ENCODE measurements around the gene ZNF474. TPM values are rescaled to one million over a fixed set of nuclear protein-coding genes. Genes with fewer than 3 reads are reported as not detected.

ZNF474 gene
- total RNA-seq, 1 donor from 2014 or later: 0.43 TPM

- TF ChIP-seq CTCF (IDR thresholded peaks at IDR 0.05; ENCODE audit: unreplicated experiment): no peak
- H3K27me3 Mint-ChIP-seq: peaks cover 4% of the 10 kb centered on the region
- no peak overlapping the region for H3K27ac Mint-ChIP-seq
- no peaks in the 10 kb centered on the region for H3K4me1 Mint-ChIP-seq (ENCODE audit: low read depth)
- no peaks in the 10 kb centered on the region for H3K36me3 Mint-ChIP-seq (ENCODE audit: insufficient read depth)
- H3K4me3 Mint-ChIP-seq (ENCODE audit: low read depth): no peak overlapping the region
- DNase-seq (ENCODE audit: low spot score, unreplicated experiment): no peak
- peaks cover 8% of the 10 kb centered on the region for H3K9me3 Mint-ChIP-seq (ENCODE audit: low read depth)
Observed at GRCh38 chr5:122180863-122181548, 51.7 kb downstream of the ZNF474 start.

- H3K36me3 Mint-ChIP-seq (ENCODE audit: insufficient read depth): no peaks in the 10 kb centered on the region
- H3K27ac Mint-ChIP-seq: no peak overlapping the region
Observed at GRCh38 chr5:122181863-122182262, 52.5 kb downstream of the ZNF474 start.

GRCh38 chr5:122182491-122182921 is 53.2 kb downstream of the ZNF474 start:
- Mint-ChIP-seq H3K9me3 (ENCODE audit: low read depth) (peaks cover 8% of the 10 kb centered on the region), H3K27me3 (peaks cover 4% of the 10 kb centered on the region), H3K4me1 (ENCODE audit: low read depth) (no peaks in the 10 kb centered on the region), H3K27ac (no peak overlapping the region), H3K4me3 (ENCODE audit: low read depth) (no peak overlapping the region), H3K36me3 (ENCODE audit: insufficient read depth) (no peaks in the 10 kb centered on the region)
- DNase-seq (ENCODE audit: low spot score, unreplicated experiment): no peak
- no peak for TF ChIP-seq CTCF (IDR thresholded peaks at IDR 0.05; ENCODE audit: unreplicated experiment)

More at GRCh38 chr5:122181863-122182262, 52.5 kb downstream of the ZNF474 start:
- no peak for TF ChIP-seq CTCF (IDR thresholded peaks at IDR 0.05; ENCODE audit: unreplicated experiment)
- Mint-ChIP-seq H3K9me3 (ENCODE audit: low read depth) (peaks cover 8% of the 10 kb centered on the region), H3K4me1 (ENCODE audit: low read depth) (no peaks in the 10 kb centered on the region), H3K4me3 (ENCODE audit: low read depth) (no peak overlapping the region), H3K27me3 (peaks cover 4% of the 10 kb centered on the region)
- DNase-seq (ENCODE audit: low spot score, unreplicated experiment): no peak

GRCh38 chr5:122183098-122183787 is 53.9 kb downstream of the ZNF474 start:
- no peak for DNase-seq (ENCODE audit: low spot score, unreplicated experiment)
- Mint-ChIP-seq H3K4me1 (ENCODE audit: low read depth) (no peaks in the 10 kb centered on the region), H3K27ac (no peak overlapping the region), H3K27me3 (peaks cover 4% of the 10 kb centered on the region), H3K9me3 (ENCODE audit: low read depth) (peaks cover 8% of the 10 kb centered on the region), H3K4me3 (ENCODE audit: low read depth) (no peak overlapping the region), H3K36me3 (ENCODE audit: insufficient read depth) (no peaks in the 10 kb centered on the region)
- TF ChIP-seq CTCF (IDR thresholded peaks at IDR 0.05; ENCODE audit: unreplicated experiment): no peak

- Mint-ChIP-seq H3K4me3 (ENCODE audit: low read depth) (no peak overlapping the region), H3K36me3 (ENCODE audit: insufficient read depth) (no peaks in the 10 kb centered on the region), H3K4me1 (ENCODE audit: low read depth) (no peaks in the 10 kb centered on the region), H3K27ac (no peak overlapping the region), H3K27me3 (peaks cover 4% of the 10 kb centered on the region), H3K9me3 (ENCODE audit: low read depth) (peaks cover 8% of the 10 kb centered on the region)
- no peak for DNase-seq (ENCODE audit: low spot score, unreplicated experiment)
- TF ChIP-seq CTCF (IDR thresholded peaks at IDR 0.05; ENCODE audit: unreplicated experiment): no peak
Observed at GRCh38 chr5:122183788-122184170, 54.4 kb downstream of the ZNF474 start.
